Liver (tissue), 9 donors: ENCODE data around the gene AREG. TPM values are rescaled to one million over a fixed set of nuclear protein-coding genes. Genes with fewer than 3 reads are reported as not detected.

ENCODE experiments used
- DNase-seq: peaks from one replicate; pipeline ENCODE4 v3.0.0-alpha.2; 2017; ENCODE audit warnings: low spot score
- H3K27ac ChIP-seq, 2 donors: one replicate each; pipeline ENCODE4 v1.7.0; 2013; ENCODE audit warnings: inconsistent platforms in 2 of 2, low read length in 2 of 2, control low read depth in 1 of 2, low read depth in 1 of 2, mild to moderate bottlenecking in 1 of 2
- H3K27me3 ChIP-seq, 4 donors: one replicate each; pipeline versions ENCODE4 v1.6.1 to v1.7.0; 2013; ENCODE audit warnings: low read length in 3 of 4, inconsistent platforms in 1 of 4, mild to moderate bottlenecking in 1 of 4, moderate library complexity in 1 of 4; ENCODE audit not compliant: control insufficient read depth in 4 of 4, insufficient read depth in 4 of 4
- H3K36me3 ChIP-seq, 4 donors: one replicate each; pipeline versions ENCODE4 v1.6.1 to v1.7.0; 2013; ENCODE audit warnings: low read length in 3 of 4, mild to moderate bottlenecking in 3 of 4, low read depth in 1 of 4, moderate library complexity in 1 of 4; ENCODE audit not compliant: control insufficient read depth in 4 of 4, insufficient read depth in 3 of 4
- H3K4me1 ChIP-seq, 4 donors: one replicate each; pipeline versions ENCODE4 v1.6.1 to v1.7.0; 2013; ENCODE audit warnings: low read length in 3 of 4, mild to moderate bottlenecking in 3 of 4, moderate library complexity in 1 of 4; ENCODE audit not compliant: control insufficient read depth in 4 of 4, insufficient read depth in 4 of 4
- H3K4me3 ChIP-seq, 3 donors: one replicate each; pipeline versions ENCODE4 v1.6.1 to v1.7.0; 2013; ENCODE audit warnings: low read length in 3 of 3, control low read depth in 1 of 3, low read depth in 1 of 3, mild to moderate bottlenecking in 1 of 3
- H3K9ac ChIP-seq, 2 donors: one replicate each; pipeline ENCODE4 v1.7.0; 2013; ENCODE audit warnings: low read length in 2 of 2, mild to moderate bottlenecking in 2 of 2, moderate library complexity in 2 of 2, control low read depth in 1 of 2, low read depth in 1 of 2
- H3K9me3 ChIP-seq, 4 donors: one replicate each; pipeline versions ENCODE4 v1.6.1 to v1.7.0; 2013; ENCODE audit warnings: low read length in 3 of 4; ENCODE audit not compliant: control insufficient read depth in 4 of 4
- ATF3 ChIP-seq: IDR thresholded peaks from 2 replicates; pipeline ENCODE4 v1.6.1; 2016; ENCODE audit warnings: antibody characterized with exemption
- CTCF ChIP-seq: fragments of 150-350 bp; IDR thresholded peaks from 2 replicates; pipeline ENCODE4 v1.5.1; 2017; ENCODE audit warnings: improper control_type of control experiment, low read depth, low read length; ENCODE audit not compliant: missing input control
- EGR1 ChIP-seq, 2 donors: IDR thresholded peaks; 2 replicates each; pipeline ENCODE4 v1.6.1; 2016 to 2018; ENCODE audit warnings: antibody characterized with exemption in 2 of 2, low read depth in 2 of 2
- FOXA1 ChIP-seq: IDR thresholded peaks from 2 replicates; pipeline ENCODE4 v1.6.1; 2016; ENCODE audit warnings: antibody characterized with exemption
- FOXA2 ChIP-seq: IDR thresholded peaks from 2 replicates; pipeline ENCODE4 v1.6.1; 2016; ENCODE audit warnings: antibody characterized with exemption
- GABPA ChIP-seq, 2 donors: IDR thresholded peaks in 1 of 2; conservative IDR thresholded peaks in 1 of 2; 2 replicates each; pipeline ENCODE4 v1.6.1; 2016; ENCODE audit warnings: antibody characterized with exemption in 2 of 2, mild to moderate bottlenecking in 1 of 2, moderate library complexity in 1 of 2
- HNF4A ChIP-seq, 2 donors: conservative IDR thresholded peaks; 2 replicates each; pipeline ENCODE4 v1.6.1; 2016; ENCODE audit warnings: antibody characterized with exemption in 2 of 2, mild to moderate bottlenecking in 2 of 2
- HNF4G ChIP-seq: IDR thresholded peaks from 2 replicates; pipeline ENCODE4 v1.6.1; 2016; ENCODE audit warnings: antibody characterized with exemption
- JUND ChIP-seq, 2 donors: IDR thresholded peaks; 2 replicates each; pipeline ENCODE4 v1.6.1; 2016; ENCODE audit warnings: antibody characterized with exemption in 2 of 2
- MAX ChIP-seq: IDR thresholded peaks from 2 replicates; pipeline ENCODE4 v1.6.1; 2016; ENCODE audit warnings: antibody characterized with exemption
- NR2F2 ChIP-seq: IDR thresholded peaks from 2 replicates; pipeline ENCODE4 v1.6.1; 2016; ENCODE audit warnings: antibody characterized with exemption
- RAD21 ChIP-seq, 2 donors: IDR thresholded peaks; 2 replicates each; pipeline ENCODE4 v1.6.1; 2016; ENCODE audit warnings: antibody characterized with exemption in 2 of 2, mild to moderate bottlenecking in 2 of 2
- REST ChIP-seq: IDR thresholded peaks from 2 replicates; pipeline ENCODE4 v1.6.1; 2016; ENCODE audit warnings: antibody characterized with exemption, mild to moderate bottlenecking
- RXRA ChIP-seq, 2 donors: IDR thresholded peaks; 2 replicates each; pipeline ENCODE4 v1.6.1; 2017 to 2018; ENCODE audit warnings: antibody characterized with exemption in 2 of 2, mild to moderate bottlenecking in 1 of 2
- SP1 ChIP-seq: IDR thresholded peaks from 2 replicates; pipeline ENCODE4 v1.6.1; 2018; ENCODE audit warnings: antibody characterized with exemption, mild to moderate bottlenecking
- TAF1 ChIP-seq: conservative IDR thresholded peaks from 2 replicates; pipeline ENCODE4 v1.6.1; 2016; ENCODE audit warnings: antibody characterized with exemption, mild to moderate bottlenecking
- YY1 ChIP-seq: IDR thresholded peaks from 2 replicates; pipeline ENCODE4 v1.6.1; 2016; ENCODE audit warnings: antibody characterized with exemption, mild to moderate bottlenecking
- ZBTB33 ChIP-seq: IDR thresholded peaks from 2 replicates; pipeline ENCODE4 v1.6.1; 2016; ENCODE audit warnings: antibody characterized with exemption
- WGBS: extraction: QIAGEN DNeasy Blood & Tissue Kit; methylation state at CpG from one replicate; pipeline ENCODE4 v1.1.7; 2013; 5-methylcytosine and 5-hydroxymethylcytosine counted together
- polyA plus RNA-seq, 2 donors: library from polyadenylated mRNA; stranded (reverse) in 1 of 2; unstranded in 1 of 2; fragments of 200-250 nt in 1 of 2; fragments of >200 nt in 1 of 2; fragmentation: Nextera tagmentation in 1 of 2; extraction: Ambion mirVana in 1 of 2; gene quantifications; one replicate each; pipeline versions ENCODE4 v1.2.1 to v1.2.3, GENCODE V29; 2013 to 2015
- total RNA-seq, 2 donors: library from RNA; depleted of rRNA; stranded (reverse); fragments of >200 nt; gene quantifications; one replicate each; pipeline ENCODE4 v1.2.3, GENCODE V29; 2014
- donor health status: healthy.
- donor health status: healthy.
- donor health status: healthy.
- donor health status: healthy.
- donor health status: healthy.

AREG gene
- total and polyA plus RNA-seq, 4 donors: 0.06 to 0.71 TPM; not detected in 2

- Histone ChIP-seq H3K4me1 (no peaks in the 10 kb centered on the region), H3K36me3 (no peaks in the 10 kb centered on the region), H3K27me3 (peaks cover 0 to 2% (median 0%) of the 10 kb centered on the region in 4 donors), H3K4me3 (no peak overlapping the region), H3K9ac (no peak overlapping the region), H3K9me3 (peaks cover 0 to 8% (median 0%) of the 10 kb centered on the region in 4 donors), H3K27ac (no peak overlapping the region)
- no peak for DNase-seq
- 54% methylated on average over 3 of the region's 3 CpGs for WGBS
- TF ChIP-seq ZBTB33: no peak
- TF ChIP-seq EGR1 (IDR thresholded peaks at IDR 0.05; ENCODE audit: low read depth in 2 of 2): no peak
- TF ChIP-seq RAD21 (IDR thresholded peaks at IDR 0.05): no peak
- TF ChIP-seq MAX: no peak
- no peak for TF ChIP-seq TAF1
- no peak for TF ChIP-seq ATF3
- no peak for TF ChIP-seq JUND (IDR thresholded peaks at IDR 0.05)
- TF ChIP-seq CTCF: no peak
- no peak for TF ChIP-seq NR2F2
- no peak for TF ChIP-seq FOXA1
- no peak for TF ChIP-seq RXRA (IDR thresholded peaks at IDR 0.05)
- TF ChIP-seq FOXA2: no peak
- no peak for TF ChIP-seq GABPA (IDR thresholded peaks at IDR 0.05 in 1 of 2, conservative IDR thresholded peaks at IDR 0.05 in 1 of 2)
- no peak for TF ChIP-seq SP1
- no peak for TF ChIP-seq REST
- TF ChIP-seq HNF4G: no peak
- TF ChIP-seq YY1: no peak
- TF ChIP-seq HNF4A (conservative IDR thresholded peaks at IDR 0.05): no peak
Measured at GRCh38 chr4:74456056-74456744, 11.3 kb downstream of the AREG start.
